Ovary (tissue), 9 donors: Measurements from ENCODE around the gene ERG28. TPM values are rescaled to one million over a fixed set of nuclear protein-coding genes. Genes with fewer than 3 reads are reported as not detected.

Experiments used
- DNase-seq, 5 donors: peaks; one replicate each; pipeline ENCODE4 v3.0.0-alpha.2; 2019 to 2020
- H3K27ac ChIP-seq, 2 donors: fragments of 200-600 bp; one replicate each; pipeline versions ENCODE4 v1.5.1 to v1.8.0; 2019 to 2022
- H3K27me3 ChIP-seq: fragments of 200-600 bp; one replicate; pipeline ENCODE4 v1.8.0; 2022
- H3K36me3 ChIP-seq: fragments of 200-600 bp; sonication (generic); one replicate; pipeline ENCODE4 v1.5.1; 2019
- H3K4me1 ChIP-seq: one replicate; pipeline ENCODE4 v1.8.1; 2013; ENCODE audit warnings: mild to moderate bottlenecking, moderate library complexity; ENCODE audit not compliant: insufficient read depth
- H3K4me3 ChIP-seq: fragments of 200-600 bp; sonication (generic); one replicate; pipeline ENCODE4 v1.5.1; 2017
- H3K9me3 ChIP-seq, 2 donors: fragments of 200-600 bp in 1 of 2; sonication (generic) in 1 of 2; one replicate each; pipeline versions ENCODE4 v1.5.1 to v1.8.1; 2013 to 2019; ENCODE audit warnings: mild to moderate bottlenecking in 1 of 2, moderate library complexity in 1 of 2
- EP300 ChIP-seq: sonication (generic); formaldehyde crosslinking; IDR thresholded peaks from one replicate; pipeline ENCODE4 v1.6.1; 2017; ENCODE audit warnings: antibody characterized with exemption
- POLR2A ChIP-seq: fragments of 450-650 bp; IDR thresholded peaks from one replicate; pipeline ENCODE4 v1.6.1; 2017; ENCODE audit warnings: antibody characterized with exemption, mild to moderate bottlenecking, moderate library complexity
- WGBS, 3 donors: extraction: QIAGEN DNeasy Blood & Tissue Kit in 1 of 3; methylation state at CpG; one replicate each; pipeline versions ENCODE4 v1.1.5 to v1.1.7; 2013 to 2017; 5-methylcytosine and 5-hydroxymethylcytosine counted together
- intact Hi-C, 4 donors: fragments of 100-400 bp; cut with DNase I; formaldehyde crosslinking; loops; one replicate each; pipeline versions ENCODE4 v1.11.0 to v1.15.1; 2022 to 2023
- polyA plus RNA-seq, 2 donors: library from polyadenylated mRNA; stranded (reverse); fragments of 200-250 nt in 1 of 2; fragments of 350-450 nt in 1 of 2; fragmentation: Illumina TruSeq in 1 of 2; extraction: RNeasy Lipid Tissue Mini Kit (QIAGEN cat#74804) in 1 of 2; gene quantifications; one replicate each; pipeline ENCODE4 v1.2.3, GENCODE V29; 2013 to 2014
- total RNA-seq, 7 donors: library from RNA; depleted of rRNA in 2 of 7; stranded (reverse); fragments of >200 nt in 2 of 7; fragmentation: NEBNext Ultra II Directional in 3 of 7; extraction: Animal tissue kit (Norgen Biotek cat#: 25700) in 3 of 7; gene quantifications; one replicate each; pipeline versions ENCODE4 v1.1.0 to v1.2.4, GENCODE V29; 2016 to 2023
- TF ChIP-seq, protein P1 (sequence below), 3 donors: fragments of 450-650 bp in 2 of 3; fragments of 200-600 bp in 1 of 3; IDR thresholded peaks; one replicate each; pipeline versions ENCODE4 v1.5.1 to v1.8.0; 2016 to 2022; ENCODE audit warnings: antibody characterized with exemption in 3 of 3, mild to moderate bottlenecking in 1 of 3
- donor health status: DM: no; HTN: no; CAD: no; lungs with moderate emphysema.
- donor health status: DM: no; HTN: no; CAD: no.
- donor health status: Bipolar disorder and iron deficiency.
- donor health status: DM: yes; HTN: yes; CAD: no.
- donor health status: DM: no; HTN: no; CAD: no.
- donor health status: DM: yes; HTN: yes; CAD: no.

ERG28 gene
- total and polyA plus RNA-seq, 9 donors = 11.4 to 55.1 (median 17.0) TPM

DNA sequence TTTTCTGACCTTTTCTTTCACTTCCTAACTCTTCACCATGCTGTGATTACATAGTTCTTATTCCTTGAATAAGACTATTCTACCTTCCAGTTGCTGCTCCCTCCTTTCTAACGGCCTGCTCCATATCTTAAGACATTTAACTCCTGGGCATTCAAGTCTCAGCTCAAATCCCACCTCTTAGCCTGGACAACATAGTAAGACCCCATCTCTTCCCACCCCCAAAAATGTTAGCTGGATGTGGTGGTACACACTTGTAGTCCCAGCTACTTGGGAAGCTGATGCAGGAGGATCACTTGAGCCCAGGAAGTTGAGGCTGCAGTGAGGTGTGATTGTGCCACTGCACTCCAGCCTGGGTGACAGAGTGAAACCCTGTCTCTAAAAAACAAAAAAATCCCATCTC is 10.9 kb downstream of the ERG28 start:
- TF ChIP-seq EP300 = no peak
- TF ChIP-seq, protein P1, sequence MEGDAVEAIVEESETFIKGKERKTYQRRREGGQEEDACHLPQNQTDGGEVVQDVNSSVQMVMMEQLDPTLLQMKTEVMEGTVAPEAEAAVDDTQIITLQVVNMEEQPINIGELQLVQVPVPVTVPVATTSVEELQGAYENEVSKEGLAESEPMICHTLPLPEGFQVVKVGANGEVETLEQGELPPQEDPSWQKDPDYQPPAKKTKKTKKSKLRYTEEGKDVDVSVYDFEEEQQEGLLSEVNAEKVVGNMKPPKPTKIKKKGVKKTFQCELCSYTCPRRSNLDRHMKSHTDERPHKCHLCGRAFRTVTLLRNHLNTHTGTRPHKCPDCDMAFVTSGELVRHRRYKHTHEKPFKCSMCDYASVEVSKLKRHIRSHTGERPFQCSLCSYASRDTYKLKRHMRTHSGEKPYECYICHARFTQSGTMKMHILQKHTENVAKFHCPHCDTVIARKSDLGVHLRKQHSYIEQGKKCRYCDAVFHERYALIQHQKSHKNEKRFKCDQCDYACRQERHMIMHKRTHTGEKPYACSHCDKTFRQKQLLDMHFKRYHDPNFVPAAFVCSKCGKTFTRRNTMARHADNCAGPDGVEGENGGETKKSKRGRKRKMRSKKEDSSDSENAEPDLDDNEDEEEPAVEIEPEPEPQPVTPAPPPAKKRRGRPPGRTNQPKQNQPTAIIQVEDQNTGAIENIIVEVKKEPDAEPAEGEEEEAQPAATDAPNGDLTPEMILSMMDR (IDR thresholded peaks at IDR 0.05) = no peak
- TF ChIP-seq POLR2A = no peak
- Histone ChIP-seq H3K27ac (no peak overlapping the region), H3K4me3 (no peak overlapping the region), H3K36me3 (no peaks in the 10 kb centered on the region), H3K9me3 (no peaks in the 10 kb centered on the region), H3K27me3 (no peaks in the 10 kb centered on the region), H3K4me1 (peaks cover 8% of the 10 kb centered on the region)
- no peak for DNase-seq
- intact Hi-C loops = no loop called here
- WGBS, 3 donors = 89 to 92% (median 89%) methylated on average over 1 of the region's 1 CpG

DNA sequence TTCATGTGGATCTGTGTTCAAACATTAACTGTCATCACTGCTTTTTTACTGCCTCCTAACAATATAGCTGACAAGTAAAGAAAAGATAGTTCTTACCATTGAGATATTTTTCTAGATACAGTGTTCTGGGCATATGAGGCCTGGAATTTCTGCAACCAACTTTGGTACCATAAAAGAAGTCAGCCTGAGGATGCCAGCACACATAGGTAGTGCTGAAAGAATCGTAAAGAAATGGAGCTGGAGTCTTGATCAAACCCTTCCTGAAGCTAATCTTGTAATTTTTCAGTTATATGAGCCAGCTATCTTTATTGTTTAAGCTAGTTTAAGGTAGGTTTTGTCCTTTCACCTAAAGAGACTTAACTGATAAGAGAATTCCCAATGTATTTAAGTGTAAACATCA is 11.3 kb downstream of the ERG28 start:
- Histone ChIP-seq H3K9me3 (no peaks in the 10 kb centered on the region), H3K36me3 (no peaks in the 10 kb centered on the region), H3K4me1 (peaks cover 8% of the 10 kb centered on the region), H3K27me3 (no peaks in the 10 kb centered on the region), H3K4me3 (no peak overlapping the region), H3K27ac (no peak overlapping the region)
- intact Hi-C loops = no loop called here
- TF ChIP-seq POLR2A = no peak
- TF ChIP-seq EP300 = no peak
- TF ChIP-seq, protein P1 (IDR thresholded peaks at IDR 0.05) = no peak
- no peak for DNase-seq
- 96 to 97% (median 97%) methylated on average over 1 of the region's 1 CpG for WGBS, 3 donors

DNA sequence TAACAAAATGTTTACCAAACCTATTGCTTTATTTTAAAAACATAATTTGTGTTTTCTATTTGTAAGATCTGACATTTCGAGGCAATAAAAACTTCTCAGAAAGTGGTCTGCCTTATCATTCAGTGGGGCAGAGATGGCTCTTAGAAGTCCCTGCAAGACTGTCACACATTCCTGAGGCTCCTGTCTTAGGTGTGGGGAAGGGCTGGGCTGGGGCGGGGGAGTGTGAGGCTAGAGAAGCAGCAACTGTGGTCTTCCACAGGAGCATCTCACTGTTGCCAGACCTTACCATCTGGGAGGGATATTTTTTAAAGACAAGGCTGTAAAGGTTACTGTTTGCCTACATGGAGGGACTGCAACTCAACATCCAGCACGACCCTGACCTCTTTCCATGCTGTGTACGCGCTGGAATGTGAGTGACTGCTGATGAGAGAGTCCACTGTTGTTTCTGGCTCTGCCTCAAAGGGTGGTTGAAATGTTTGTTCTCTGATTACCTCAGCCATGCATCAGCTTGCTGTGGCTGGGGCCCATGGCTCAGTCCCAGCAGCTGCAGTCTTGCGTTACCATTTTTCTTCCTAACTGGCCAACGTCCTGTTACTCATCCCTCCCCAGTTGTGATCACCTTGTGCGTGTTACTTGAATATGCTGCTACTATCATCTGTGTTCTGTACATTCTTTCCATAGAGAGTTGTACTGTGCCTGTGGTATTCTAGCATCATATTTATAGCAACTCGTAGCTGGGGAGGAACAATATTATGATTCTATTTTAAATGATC is 12.4 kb downstream of the ERG28 start:
- 13 to 18% (median 17%) methylated on average over 9 of the region's 9 CpGs for WGBS, 3 donors

DNA sequence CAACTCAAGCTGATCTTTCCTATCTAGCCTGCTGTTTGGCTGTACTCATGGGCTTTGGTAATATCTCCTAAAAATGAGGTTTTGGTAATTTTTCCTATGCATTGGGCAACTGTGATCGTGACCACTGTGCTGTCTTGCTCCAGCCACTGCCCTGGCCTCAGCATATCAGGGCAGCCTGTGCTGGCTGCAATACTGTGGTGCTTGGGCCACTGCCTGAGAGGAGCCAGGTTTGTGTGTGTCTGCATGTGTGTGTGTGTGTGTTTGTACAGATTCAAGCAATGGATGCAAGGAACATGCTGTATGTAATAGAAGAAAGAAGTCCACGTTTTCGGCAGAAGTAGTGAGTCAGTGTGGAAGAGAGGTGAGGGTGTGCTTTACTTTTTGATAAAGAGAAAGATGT is 13.0 kb downstream of the ERG28 start:
- peak in 2 of 5 donors; percentile 30 to 53 for DNase-seq
- intact Hi-C loops = no loop called here
- TF ChIP-seq, protein P1 (IDR thresholded peaks at IDR 0.05) = no peak
- TF ChIP-seq POLR2A = no peak
- TF ChIP-seq EP300 = no peak

More for the DNA sequence above, 12.4 kb downstream of the ERG28 start:
- Histone ChIP-seq H3K9me3 (no peaks in the 10 kb centered on the region), H3K4me3 (no peak overlapping the region), H3K27me3 (no peaks in the 10 kb centered on the region), H3K27ac (peak overlapping the region in 1 of 2 donors; percentile 10), H3K4me1 (peaks cover 8% of the 10 kb centered on the region), H3K36me3 (no peaks in the 10 kb centered on the region)
- intact Hi-C loops = no loop called here
- TF ChIP-seq EP300 (no peak), POLR2A (no peak)
- TF ChIP-seq, protein P1 (IDR thresholded peaks at IDR 0.05) = no peak
- DNase-seq = peak; percentile 53 to 74 (median 64)

More for the DNA sequence above, 13.0 kb downstream of the ERG28 start:
- H3K4me1 ChIP-seq = peaks cover 8% of the 10 kb centered on the region
- no peaks in the 10 kb centered on the region for H3K36me3 ChIP-seq
- H3K27ac ChIP-seq = peak overlapping the region in 1 of 2 donors; percentile 10
- H3K4me3 ChIP-seq = no peak overlapping the region
- 25 to 41% (median 37%) methylated on average over 3 of the region's 3 CpGs for WGBS, 3 donors
- H3K9me3 ChIP-seq = no peaks in the 10 kb centered on the region
- no peaks in the 10 kb centered on the region for H3K27me3 ChIP-seq
